Natural killer cell (primary cell): ENCODE data around the gene ZNF530. TPM values are rescaled to one million over a fixed set of nuclear protein-coding genes. Genes with fewer than 3 reads are reported as not detected.

ENCODE experiments used
- ATAC-seq, 3 donors: fragments of 150-1000 bp in 2 of 3; fragments of 200-7000 bp in 1 of 3; cut with Tn5 transposase; 1 replicate in 1 of 3; 2 replicates in 2 of 3; pipeline ENCODE4 v1.10.0; 2021; ENCODE audit warnings: mild to moderate bottlenecking in 2 of 3, moderate library complexity in 2 of 3
- DNase-seq, 2 donors: peaks; one replicate each; pipeline versions ENCODE4 v3.0.0 to v3.0.0-alpha.2; 2013 to 2021; ENCODE audit warnings: mixed read lengths in 1 of 2
- H3K27ac ChIP-seq: one replicate; pipeline ENCODE4 v1.5.1; 2013; ENCODE audit warnings: mild to moderate bottlenecking, low read length
- H3K27me3 ChIP-seq: one replicate; pipeline ENCODE4 v1.6.1; 2013; ENCODE audit warnings: low read length; ENCODE audit not compliant: control insufficient read depth, insufficient read depth
- H3K36me3 ChIP-seq: one replicate; pipeline ENCODE4 v1.6.1; 2013; ENCODE audit warnings: low read length; ENCODE audit not compliant: control insufficient read depth, insufficient read depth
- H3K4me1 ChIP-seq: one replicate; pipeline ENCODE4 v1.6.1; 2013; ENCODE audit warnings: low read length; ENCODE audit not compliant: control insufficient read depth, insufficient read depth
- H3K4me3 ChIP-seq: one replicate; pipeline ENCODE4 v1.5.1; 2013; ENCODE audit warnings: low read length
- H3K9me3 ChIP-seq: one replicate; pipeline ENCODE4 v1.6.1; 2013; ENCODE audit warnings: low read length; ENCODE audit not compliant: control insufficient read depth, insufficient read depth
- H3K27ac Mint-ChIP-seq, 2 donors: one replicate each; pipeline ENCODE4 v1.8.0; 2022; ENCODE audit warnings: mild to moderate bottlenecking in 2 of 2, mixed read lengths in 2 of 2, moderate library complexity in 1 of 2
- H3K27me3 Mint-ChIP-seq, 2 donors: one replicate each; pipeline ENCODE4 v1.8.0; 2022; ENCODE audit warnings: low read depth in 2 of 2, mixed read lengths in 2 of 2
- H3K36me3 Mint-ChIP-seq: one replicate; pipeline ENCODE4 v1.8.0; 2022; ENCODE audit warnings: mixed read lengths
- H3K4me1 Mint-ChIP-seq, 2 donors: one replicate each; pipeline ENCODE4 v1.8.0; 2022; ENCODE audit warnings: mixed read lengths in 2 of 2
- H3K4me3 Mint-ChIP-seq: one replicate; pipeline ENCODE4 v1.8.0; 2022; ENCODE audit warnings: mild to moderate bottlenecking, moderate library complexity, mixed read lengths
- H3K9me3 Mint-ChIP-seq, 2 donors: one replicate each; pipeline ENCODE4 v1.8.0; 2022; ENCODE audit warnings: mixed read lengths in 2 of 2
- WGBS: methylation state at CpG from one replicate; pipeline ENCODE4 v1.1.7; 2013; ENCODE audit warnings: missing lambda C conversion rate; ENCODE audit not compliant: insufficient coverage; 5-methylcytosine and 5-hydroxymethylcytosine counted together
- intact Hi-C: fragments of 100-400 bp; cut with micrococcal nuclease; formaldehyde crosslinking; loops from one replicate; pipeline ENCODE4 v1.14.2; 2022
- total RNA-seq, 4 donors: library from RNA; stranded (reverse); fragments of 120-200 nt in 1 of 4; gene quantifications; one replicate each; pipeline versions ENCODE4 v1.2.3 to v1.2.4, GENCODE V29; 2013 to 2022
- TF ChIP-seq, protein P1 (sequence below): fragments of 200-600 bp; IDR thresholded peaks from one replicate; pipeline ENCODE4 v1.8.0; 2022; ENCODE audit warnings: antibody characterized with exemption

Gene ZNF530
- total RNA-seq, 3 donors from 2014 or later (not counting 1 experiment from before 2014, with no cell fraction given) = 5.1 to 8.0 (median 5.6) TPM

DNA sequence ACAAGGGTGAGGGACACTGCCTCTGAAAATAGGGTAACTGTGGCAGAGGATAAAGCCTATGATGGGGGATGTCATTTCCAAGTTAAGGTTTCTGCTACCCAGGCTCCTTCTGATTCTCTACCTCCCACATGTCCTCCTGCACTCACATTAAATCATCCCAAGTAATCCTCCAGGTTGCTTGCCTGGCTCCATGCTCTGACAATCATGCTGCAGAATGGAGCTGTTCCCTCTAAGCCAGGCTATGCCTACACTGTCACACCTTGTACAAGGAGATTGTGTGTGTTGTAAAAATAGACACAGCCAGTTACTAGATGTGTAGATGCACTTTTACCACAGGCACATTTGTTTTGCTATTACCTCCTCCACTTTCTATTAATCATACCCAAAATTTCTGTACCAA, 29.0 kb upstream of the ZNF530 start:
- Histone ChIP-seq H3K4me3 (no peak overlapping the region), H3K4me1 (no peaks in the 10 kb centered on the region), H3K27ac (no peak overlapping the region), H3K27me3 (no peaks in the 10 kb centered on the region), H3K36me3 (peaks cover 35% of the 10 kb centered on the region), H3K9me3 (peaks cover 89% of the 10 kb centered on the region)
- TF ChIP-seq, protein P1, sequence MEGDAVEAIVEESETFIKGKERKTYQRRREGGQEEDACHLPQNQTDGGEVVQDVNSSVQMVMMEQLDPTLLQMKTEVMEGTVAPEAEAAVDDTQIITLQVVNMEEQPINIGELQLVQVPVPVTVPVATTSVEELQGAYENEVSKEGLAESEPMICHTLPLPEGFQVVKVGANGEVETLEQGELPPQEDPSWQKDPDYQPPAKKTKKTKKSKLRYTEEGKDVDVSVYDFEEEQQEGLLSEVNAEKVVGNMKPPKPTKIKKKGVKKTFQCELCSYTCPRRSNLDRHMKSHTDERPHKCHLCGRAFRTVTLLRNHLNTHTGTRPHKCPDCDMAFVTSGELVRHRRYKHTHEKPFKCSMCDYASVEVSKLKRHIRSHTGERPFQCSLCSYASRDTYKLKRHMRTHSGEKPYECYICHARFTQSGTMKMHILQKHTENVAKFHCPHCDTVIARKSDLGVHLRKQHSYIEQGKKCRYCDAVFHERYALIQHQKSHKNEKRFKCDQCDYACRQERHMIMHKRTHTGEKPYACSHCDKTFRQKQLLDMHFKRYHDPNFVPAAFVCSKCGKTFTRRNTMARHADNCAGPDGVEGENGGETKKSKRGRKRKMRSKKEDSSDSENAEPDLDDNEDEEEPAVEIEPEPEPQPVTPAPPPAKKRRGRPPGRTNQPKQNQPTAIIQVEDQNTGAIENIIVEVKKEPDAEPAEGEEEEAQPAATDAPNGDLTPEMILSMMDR = no peak
- Mint-ChIP-seq H3K36me3 (peaks cover 32% of the 10 kb centered on the region), H3K4me3 (no peak overlapping the region), H3K27ac (no peak overlapping the region), H3K27me3 (no peaks in the 10 kb centered on the region), H3K9me3 (peaks cover 10 to 21% of the 10 kb centered on the region in 2 donors), H3K4me1 (peaks cover 0 to 4% of the 10 kb centered on the region in 2 donors)
- intact Hi-C loops = no loop called here
- DNase-seq = no peak
- ATAC-seq = no peak

DNA sequence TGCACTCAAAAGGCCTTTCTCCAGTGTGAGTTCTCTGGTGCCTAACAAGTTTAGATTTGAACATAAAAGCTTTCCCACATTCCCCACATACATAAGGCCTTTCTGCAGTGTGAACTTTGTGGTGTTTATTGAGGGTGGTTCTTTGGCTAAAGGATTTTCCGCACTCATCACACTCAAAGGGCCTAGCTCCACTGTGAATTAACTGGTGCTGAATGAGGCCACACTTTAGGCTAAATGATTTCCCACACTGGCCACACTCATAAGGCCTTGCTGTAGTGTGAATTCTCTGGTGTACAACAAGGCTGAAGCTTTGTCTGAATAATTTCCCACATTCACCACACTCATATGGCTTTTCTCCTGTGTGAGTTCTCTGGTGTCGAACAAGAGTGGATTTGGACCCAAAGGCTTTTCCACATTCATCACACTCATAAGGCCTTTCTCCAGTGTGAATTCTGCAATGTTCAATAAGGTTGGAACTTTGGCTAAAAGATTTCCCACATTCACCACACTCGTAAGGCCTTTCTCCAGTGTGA, 27.2 kb upstream of the ZNF530 start:
- no peak for DNase-seq
- no peak for ATAC-seq
- 100% methylated on average over 1 of the region's 3 CpGs for WGBS
- peaks cover 91% of the 10 kb centered on the region for H3K9me3 ChIP-seq
- H3K27me3 ChIP-seq = no peaks in the 10 kb centered on the region
- no peak overlapping the region for H3K4me3 ChIP-seq
- Mint-ChIP-seq H3K27ac (no peak overlapping the region), H3K4me3 (no peak overlapping the region), H3K36me3 (peaks cover 40% of the 10 kb centered on the region), H3K27me3 (no peaks in the 10 kb centered on the region), H3K9me3 (peaks cover 18 to 29% of the 10 kb centered on the region in 2 donors), H3K4me1 (peaks cover 12 to 16% of the 10 kb centered on the region in 2 donors)
- TF ChIP-seq, protein P1 = no peak
- H3K4me1 ChIP-seq = no peaks in the 10 kb centered on the region
- no peak overlapping the region for H3K27ac ChIP-seq
- peaks cover 43% of the 10 kb centered on the region for H3K36me3 ChIP-seq
- intact Hi-C loops = no loop called here

DNA sequence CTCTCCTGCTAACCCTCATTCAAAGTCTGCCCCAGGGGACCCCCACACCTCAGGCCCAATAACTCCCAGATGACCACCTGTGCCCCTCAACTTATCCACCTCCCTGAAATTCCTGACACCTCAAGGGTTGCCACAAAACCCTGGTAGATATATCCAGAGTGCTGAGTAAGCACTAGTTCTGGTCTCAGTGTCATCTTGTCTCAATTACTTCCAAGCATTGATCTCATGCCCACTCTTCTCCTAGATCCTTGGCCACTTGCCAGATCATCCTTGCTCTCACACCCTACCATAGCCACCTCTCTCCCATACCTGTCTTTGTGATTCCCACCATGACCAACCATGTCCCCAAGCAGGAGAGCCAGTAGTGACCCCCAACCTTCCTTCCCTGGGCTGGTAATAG, 23.0 kb upstream of the ZNF530 start:
- Mint-ChIP-seq H3K27ac (no peak overlapping the region), H3K4me3 (peak overlapping the region; percentile 54), H3K4me1 (peaks cover 24 to 26% of the 10 kb centered on the region in 2 donors), H3K27me3 (no peaks in the 10 kb centered on the region), H3K36me3 (peaks cover 41% of the 10 kb centered on the region), H3K9me3 (peaks cover 16 to 21% of the 10 kb centered on the region in 2 donors)
- H3K4me3 ChIP-seq = no peak overlapping the region
- peaks cover 58% of the 10 kb centered on the region for H3K9me3 ChIP-seq
- no peak for DNase-seq
- H3K4me1 ChIP-seq = peaks cover 8% of the 10 kb centered on the region
- no peak for ATAC-seq
- intact Hi-C loops = no loop called here
- TF ChIP-seq, protein P1 = no peak
- H3K27ac ChIP-seq = no peak overlapping the region
- H3K36me3 ChIP-seq = peaks cover 43% of the 10 kb centered on the region
- no peaks in the 10 kb centered on the region for H3K27me3 ChIP-seq
